GM23338 (cell line): ENCODE data around the gene CEP68. TPM values are rescaled to one million over a fixed set of nuclear protein-coding genes. Genes with fewer than 3 reads are reported as not detected.
A peak's percentile ranks its signal among the peaks of the same experiment; 100 is the strongest.

ENCODE experiments used
- ATAC-seq: fragments of 200-7000 bp; cut with Tn5 transposase; 3 replicates; pipeline ENCODE4 v1.9.1; 2020
- DNase-seq: peaks from one replicate; pipeline ENCODE4 v3.0.0-alpha.2; 2015; ENCODE audit warnings: low spot score
- H2AFZ ChIP-seq: fragments of 200-600 bp; sonication (generic); 2 replicates; pipeline ENCODE4 v1.8.0; 2016; ENCODE audit warnings: antibody characterized with exemption, mild to moderate bottlenecking, moderate library complexity
- H3F3A ChIP-seq: fragments of 200-600 bp; sonication (generic); replicated peaks from 2 replicates; pipeline ENCODE4 v1.8.0; 2017; ENCODE audit warnings: antibody characterized with exemption, mixed run types, low read depth
- H3K27ac ChIP-seq: fragments of 200-600 bp; sonication (generic); 2 replicates; pipeline ENCODE4 v1.6.1; 2016; ENCODE audit warnings: low read depth
- H3K27me3 ChIP-seq: fragments of 200-600 bp; sonication (generic); 2 replicates; pipeline ENCODE4 v1.8.0; 2016; ENCODE audit warnings: mild to moderate bottlenecking, mixed run types, moderate library complexity; ENCODE audit not compliant: insufficient read depth
- H3K36me3 ChIP-seq: fragments of 200-600 bp; sonication (generic); 2 replicates; pipeline ENCODE4 v1.8.0; 2016; ENCODE audit warnings: mild to moderate bottlenecking; ENCODE audit not compliant: insufficient read depth
- H3K4me1 ChIP-seq: fragments of 200-600 bp; sonication (generic); 2 replicates; pipeline ENCODE4 v1.8.0; 2016; ENCODE audit warnings: mild to moderate bottlenecking, moderate library complexity; ENCODE audit not compliant: insufficient read depth
- H3K4me2 ChIP-seq: fragments of 200-600 bp; sonication (generic); 2 replicates; pipeline ENCODE4 v1.7.1; 2017; ENCODE audit warnings: mixed run types
- H3K4me3 ChIP-seq: fragments of 200-600 bp; sonication (generic); 2 replicates; pipeline ENCODE4 v1.6.1; 2016; ENCODE audit warnings: mixed run types
- H3K79me2 ChIP-seq: fragments of 200-600 bp; sonication (generic); replicated peaks from 2 replicates; pipeline ENCODE4 v1.8.0; 2017; ENCODE audit warnings: mild to moderate bottlenecking; ENCODE audit not compliant: insufficient read depth
- H3K9me2 ChIP-seq: fragments of 200-600 bp; sonication (generic); 2 replicates; pipeline ENCODE4 v1.8.0; 2017; ENCODE audit not compliant: insufficient read depth
- H4K20me1 ChIP-seq: fragments of 200-600 bp; sonication (generic); replicated peaks from 2 replicates; pipeline ENCODE4 v1.8.0; 2017; ENCODE audit warnings: mild to moderate bottlenecking; ENCODE audit not compliant: insufficient read depth
- H3K27ac Mint-ChIP-seq: 2 replicates; pipeline ENCODE4 v1.8.0; 2020; ENCODE audit warnings: inconsistent platforms, mild to moderate bottlenecking, moderate library complexity, mixed read lengths
- H3K27me3 Mint-ChIP-seq: 3 replicates; pipeline ENCODE4 v1.8.0; 2022; ENCODE audit warnings: low read depth, mild to moderate bottlenecking, moderate library complexity, mixed read lengths, inconsistent platforms; ENCODE audit not compliant: insufficient read depth, poor library complexity
- H3K36me3 Mint-ChIP-seq: 3 replicates; pipeline ENCODE4 v1.8.0; 2021; ENCODE audit warnings: low read depth, mild to moderate bottlenecking, inconsistent platforms, moderate library complexity, mixed read lengths
- H3K4me1 Mint-ChIP-seq: 3 replicates; pipeline ENCODE4 v1.8.0; 2020; ENCODE audit warnings: mild to moderate bottlenecking, inconsistent platforms, mixed read lengths
- H3K4me3 Mint-ChIP-seq: 3 replicates; pipeline ENCODE4 v1.8.0; 2021; ENCODE audit warnings: moderate library complexity, mild to moderate bottlenecking, inconsistent platforms, mixed read lengths
- H3K9me3 Mint-ChIP-seq: 3 replicates; pipeline ENCODE4 v1.8.0; 2020; ENCODE audit warnings: moderate library complexity, mild to moderate bottlenecking, inconsistent platforms, mixed read lengths
- CREB1 ChIP-seq: fragments of 250-450 bp; sonication (Bioruptor Pico); IDR thresholded peaks from 2 replicates; pipeline ENCODE4 v1.5.0; 2020; ENCODE audit warnings: low read depth, mild to moderate bottlenecking, moderate library complexity
- EZH2 ChIP-seq: fragments of 200-600 bp; sonication (generic); IDR thresholded peaks from one replicate; pipeline ENCODE4 v1.8.0; 2017; ENCODE audit warnings: antibody characterized with exemption, mild to moderate bottlenecking, low read depth; ENCODE audit not compliant: unreplicated experiment
- EZH2phosphoT487 ChIP-seq: fragments of 200-600 bp; sonication (generic); IDR thresholded peaks from one replicate; pipeline ENCODE4 v1.8.1; 2018; ENCODE audit warnings: antibody characterized with exemption; ENCODE audit not compliant: unreplicated experiment
- JUNB ChIP-seq: IDR thresholded peaks from one replicate; pipeline ENCODE4 v1.6.1; 2016; ENCODE audit warnings: antibody characterized with exemption; ENCODE audit not compliant: unreplicated experiment
- POLR2AphosphoS5 ChIP-seq: IDR thresholded peaks from 2 replicates; pipeline ENCODE4 v1.6.1; 2016; ENCODE audit warnings: antibody characterized with exemption, low read depth
- STAT1 ChIP-seq: IDR thresholded peaks from one replicate; pipeline ENCODE4 v1.6.1; 2016; ENCODE audit warnings: antibody characterized with exemption; ENCODE audit not compliant: unreplicated experiment
- ZNF114 ChIP-seq: fragments of 250-450 bp; sonication (Bioruptor Pico); IDR thresholded peaks from 2 replicates; pipeline ENCODE4 v1.5.0; 2020; ENCODE audit warnings: mild to moderate bottlenecking, moderate library complexity
- polyA plus RNA-seq: library from polyadenylated mRNA; unstranded; fragments of >200 nt; fragmentation: Nextera tagmentation; extraction: Ambion mirVana; gene quantifications from 2 replicates; pipeline ENCODE4 v1.2.1, GENCODE V29; 2016
- total RNA-seq: library from RNA; depleted of rRNA; stranded (reverse); fragments of >200 nt; shearing (Covaris generic); gene quantifications from 2 replicates; pipeline ENCODE4 v1.2.3, GENCODE V29; 2014
- TF ChIP-seq, protein P1 (sequence below): fragments of 250-450 bp; sonication (Bioruptor Pico); IDR thresholded peaks from 2 replicates; pipeline ENCODE4 v1.5.0; 2020; ENCODE audit warnings: mild to moderate bottlenecking, moderate library complexity

CEP68 gene
- total and polyA plus RNA-seq, 2 experiments from 2014 or later, result 13.0 to 24.4 TPM

DNA sequence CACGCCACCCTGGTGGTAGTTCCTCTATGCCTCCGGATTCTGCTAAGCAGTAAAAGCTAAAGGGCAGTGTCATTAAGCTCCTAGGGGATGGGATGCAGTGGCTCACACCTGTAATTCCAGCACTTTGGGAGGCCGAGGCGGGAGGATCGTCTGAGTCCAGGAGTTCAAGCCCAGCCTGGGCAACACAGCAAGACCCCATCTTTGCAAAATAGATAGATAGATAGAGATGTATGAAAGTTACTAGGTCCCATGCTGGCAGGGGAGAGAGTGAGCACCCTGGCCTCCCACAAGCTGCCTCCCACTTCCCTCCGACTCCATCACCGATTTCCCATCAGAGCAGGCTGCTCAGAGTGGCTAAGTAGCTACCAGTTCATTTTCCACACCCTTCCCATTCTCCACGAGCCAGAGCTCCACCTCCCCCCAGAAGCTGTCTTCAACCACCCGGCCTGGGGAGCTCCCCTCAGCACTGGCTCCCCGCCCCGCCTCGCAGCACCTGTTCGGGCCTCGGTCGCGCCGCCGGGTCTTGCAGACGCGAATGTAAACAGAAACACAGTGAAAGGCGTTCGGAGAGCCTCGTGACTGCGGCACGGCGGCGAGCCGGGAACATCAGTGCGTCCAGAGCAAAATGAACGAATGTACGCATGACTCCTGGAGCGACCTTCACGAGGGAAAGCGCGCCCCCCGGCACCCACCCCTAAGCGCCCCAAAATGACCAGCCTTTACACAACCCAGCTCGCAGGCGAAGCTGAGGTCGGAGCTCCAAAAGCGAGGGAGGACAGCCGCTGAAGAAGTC is 598 bp upstream of the CEP68 start:
- peak overlapping the region; percentile 92 for H3K4me3 Mint-ChIP-seq
- Histone ChIP-seq H3K36me3 (0 out of 2 replicates have a peak, but pooled peaks cover 6% of the 10 kb centered on the region), H3K4me2 (peak overlapping the region; percentile 84), H3F3A (no peaks in the 10 kb centered on the region), H4K20me1 (peaks cover 10% of the 10 kb centered on the region), H3K4me3 (peak overlapping the region; percentile 83), H3K27me3 (no peaks in the 10 kb centered on the region), H3K79me2 (peaks cover 48% of the 10 kb centered on the region), H3K27ac (no peak overlapping the region), H3K4me1 (peaks cover 14% of the 10 kb centered on the region), H2AFZ (peak overlapping the region; percentile 73; the same call in 1 of the 2 replicates), H3K9me2 (no peaks in the 10 kb centered on the region)
- ATAC-seq (peak; percentile 46), DNase-seq (no peak)
- no peaks in the 10 kb centered on the region; the same call in 2 of the 3 replicates for H3K9me3 Mint-ChIP-seq
- TF ChIP-seq ZNF114 (CRISPR knock-in tag) (no peak), EZH2phosphoT487 (no peak), STAT1 (no peak), EZH2 (no peak), POLR2AphosphoS5 (peak; percentile 85), JUNB (no peak), CREB1 (CRISPR knock-in tag) (no peak)
- TF ChIP-seq, protein P1, sequence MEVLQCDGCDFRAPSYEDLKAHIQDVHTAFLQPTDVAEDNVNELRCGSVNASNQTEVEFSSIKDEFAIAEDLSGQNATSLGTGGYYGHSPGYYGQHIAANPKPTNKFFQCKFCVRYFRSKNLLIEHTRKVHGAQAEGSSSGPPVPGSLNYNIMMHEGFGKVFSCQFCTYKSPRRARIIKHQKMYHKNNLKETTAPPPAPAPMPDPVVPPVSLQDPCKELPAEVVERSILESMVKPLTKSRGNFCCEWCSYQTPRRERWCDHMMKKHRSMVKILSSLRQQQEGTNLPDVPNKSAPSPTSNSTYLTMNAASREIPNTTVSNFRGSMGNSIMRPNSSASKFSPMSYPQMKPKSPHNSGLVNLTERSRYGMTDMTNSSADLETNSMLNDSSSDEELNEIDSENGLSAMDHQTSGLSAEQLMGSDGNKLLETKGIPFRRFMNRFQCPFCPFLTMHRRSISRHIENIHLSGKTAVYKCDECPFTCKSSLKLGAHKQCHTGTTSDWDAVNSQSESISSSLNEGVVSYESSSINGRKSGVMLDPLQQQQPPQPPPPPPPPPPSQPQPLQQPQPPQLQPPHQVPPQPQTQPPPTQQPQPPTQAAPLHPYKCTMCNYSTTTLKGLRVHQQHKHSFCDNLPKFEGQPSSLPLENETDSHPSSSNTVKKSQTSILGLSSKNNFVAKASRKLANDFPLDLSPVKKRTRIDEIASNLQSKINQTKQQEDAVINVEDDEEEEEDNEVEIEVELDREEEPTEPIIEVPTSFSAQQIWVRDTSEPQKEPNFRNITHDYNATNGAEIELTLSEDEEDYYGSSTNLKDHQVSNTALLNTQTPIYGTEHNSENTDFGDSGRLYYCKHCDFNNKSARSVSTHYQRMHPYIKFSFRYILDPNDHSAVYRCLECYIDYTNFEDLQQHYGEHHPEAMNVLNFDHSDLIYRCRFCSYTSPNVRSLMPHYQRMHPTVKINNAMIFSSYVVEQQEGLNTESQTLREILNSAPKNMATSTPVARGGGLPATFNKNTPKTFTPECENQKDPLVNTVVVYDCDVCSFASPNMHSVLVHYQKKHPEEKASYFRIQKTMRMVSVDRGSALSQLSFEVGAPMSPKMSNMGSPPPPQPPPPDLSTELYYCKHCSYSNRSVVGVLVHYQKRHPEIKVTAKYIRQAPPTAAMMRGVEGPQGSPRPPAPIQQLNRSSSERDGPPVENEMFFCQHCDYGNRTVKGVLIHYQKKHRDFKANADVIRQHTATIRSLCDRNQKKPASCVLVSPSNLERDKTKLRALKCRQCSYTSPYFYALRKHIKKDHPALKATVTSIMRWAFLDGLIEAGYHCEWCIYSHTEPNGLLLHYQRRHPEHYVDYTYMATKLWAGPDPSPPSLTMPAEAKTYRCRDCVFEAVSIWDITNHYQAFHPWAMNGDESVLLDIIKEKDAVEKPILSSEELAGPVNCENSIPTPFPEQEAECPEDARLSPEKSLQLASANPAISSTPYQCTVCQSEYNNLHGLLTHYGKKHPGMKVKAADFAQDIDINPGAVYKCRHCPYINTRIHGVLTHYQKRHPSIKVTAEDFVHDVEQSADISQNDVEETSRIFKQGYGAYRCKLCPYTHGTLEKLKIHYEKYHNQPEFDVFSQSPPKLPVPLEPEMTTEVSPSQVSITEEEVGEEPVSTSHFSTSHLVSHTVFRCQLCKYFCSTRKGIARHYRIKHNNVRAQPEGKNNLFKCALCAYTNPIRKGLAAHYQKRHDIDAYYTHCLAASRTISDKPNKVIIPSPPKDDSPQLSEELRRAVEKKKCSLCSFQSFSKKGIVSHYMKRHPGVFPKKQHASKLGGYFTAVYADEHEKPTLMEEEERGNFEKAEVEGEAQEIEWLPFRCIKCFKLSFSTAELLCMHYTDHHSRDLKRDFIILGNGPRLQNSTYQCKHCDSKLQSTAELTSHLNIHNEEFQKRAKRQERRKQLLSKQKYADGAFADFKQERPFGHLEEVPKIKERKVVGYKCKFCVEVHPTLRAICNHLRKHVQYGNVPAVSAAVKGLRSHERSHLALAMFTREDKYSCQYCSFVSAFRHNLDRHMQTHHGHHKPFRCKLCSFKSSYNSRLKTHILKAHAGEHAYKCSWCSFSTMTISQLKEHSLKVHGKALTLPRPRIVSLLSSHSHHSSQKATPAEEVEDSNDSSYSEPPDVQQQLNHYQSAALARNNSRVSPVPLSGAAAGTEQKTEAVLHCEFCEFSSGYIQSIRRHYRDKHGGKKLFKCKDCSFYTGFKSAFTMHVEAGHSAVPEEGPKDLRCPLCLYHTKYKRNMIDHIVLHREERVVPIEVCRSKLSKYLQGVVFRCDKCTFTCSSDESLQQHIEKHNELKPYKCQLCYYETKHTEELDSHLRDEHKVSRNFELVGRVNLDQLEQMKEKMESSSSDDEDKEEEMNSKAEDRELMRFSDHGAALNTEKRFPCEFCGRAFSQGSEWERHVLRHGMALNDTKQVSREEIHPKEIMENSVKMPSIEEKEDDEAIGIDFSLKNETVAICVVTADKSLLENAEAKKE (CRISPR knock-in tag), result no peak
- peaks cover 30% of the 10 kb centered on the region for H3K4me1 Mint-ChIP-seq
- peak overlapping the region; percentile 88 for H3K27ac Mint-ChIP-seq
- peaks cover 8% of the 10 kb centered on the region for H3K27me3 Mint-ChIP-seq
- peaks cover 34% of the 10 kb centered on the region for H3K36me3 Mint-ChIP-seq
